AG20443 (cell line): ENCODE measurements around the gene LRCOL1.
A peak's percentile ranks its signal among the peaks of the same experiment; 100 is the strongest.
"Not testable (repeated sequence)": the region's sequence is repeated elsewhere in the genome, so short reads cannot be mapped to it uniquely, and the experiment has no call there.

Experiments
- DNase-seq: peaks from one replicate; pipeline ENCODE4 v3.0.0; 2012; ENCODE audit warnings: low spot score, mixed read lengths

The LRCOL1 gene

DNA sequence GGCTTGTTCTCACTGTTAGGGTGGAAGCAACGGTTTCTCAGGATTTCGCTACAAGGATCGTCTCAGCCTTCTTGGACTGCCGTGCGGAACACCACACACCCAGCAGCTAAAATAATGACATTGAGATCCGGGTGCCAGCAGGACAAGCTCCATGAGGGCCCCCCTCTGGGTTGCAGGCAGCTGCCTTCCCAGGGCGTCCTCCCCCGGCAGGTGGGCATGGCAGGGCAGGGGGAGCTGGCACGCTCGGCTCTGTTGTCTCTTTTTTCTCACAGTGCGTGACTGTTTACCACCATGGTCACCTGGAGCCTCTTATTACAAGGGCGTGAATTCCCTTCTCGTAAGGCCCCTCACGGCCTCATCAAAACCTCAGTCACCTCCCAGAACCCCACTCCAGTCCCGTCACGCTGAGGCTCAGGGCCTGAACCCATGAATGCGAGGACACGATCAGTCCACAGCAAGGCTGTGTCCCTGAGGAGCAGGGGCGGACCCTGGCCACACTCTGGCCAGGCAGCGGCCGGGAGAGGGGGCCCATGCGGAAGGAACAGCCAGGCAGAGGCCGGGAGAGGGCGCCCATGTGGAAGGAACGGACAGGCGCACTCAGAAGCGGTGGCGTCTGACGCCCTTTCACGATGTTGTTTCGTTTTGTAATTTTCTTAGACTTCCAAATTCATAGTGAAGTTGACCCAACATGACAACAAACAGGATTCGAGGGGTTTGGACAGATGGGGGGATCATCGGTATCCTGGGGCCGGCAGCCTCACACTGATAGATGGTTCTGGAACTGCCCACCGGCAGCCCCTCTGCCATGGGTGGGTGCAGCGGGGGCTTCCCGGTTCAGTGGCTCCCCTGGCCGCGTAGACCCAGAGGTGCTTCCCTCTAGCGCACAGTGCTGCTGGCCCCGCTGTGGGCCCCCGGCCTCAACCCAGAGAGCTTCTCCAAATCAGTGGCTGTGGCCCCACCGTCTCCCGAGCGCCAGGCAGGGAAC is 10.0 kb downstream of the LRCOL1 start:
- DNase-seq = peak; percentile 87

GRCh38 chr12:132599502-132599901 is 10.9 kb downstream of the LRCOL1 start:
- DNase-seq = not testable (repeated sequence)

GRCh38 chr12:132597333-132598316 is 12.8 kb downstream of the LRCOL1 start:
- DNase-seq = no peak

DNA sequence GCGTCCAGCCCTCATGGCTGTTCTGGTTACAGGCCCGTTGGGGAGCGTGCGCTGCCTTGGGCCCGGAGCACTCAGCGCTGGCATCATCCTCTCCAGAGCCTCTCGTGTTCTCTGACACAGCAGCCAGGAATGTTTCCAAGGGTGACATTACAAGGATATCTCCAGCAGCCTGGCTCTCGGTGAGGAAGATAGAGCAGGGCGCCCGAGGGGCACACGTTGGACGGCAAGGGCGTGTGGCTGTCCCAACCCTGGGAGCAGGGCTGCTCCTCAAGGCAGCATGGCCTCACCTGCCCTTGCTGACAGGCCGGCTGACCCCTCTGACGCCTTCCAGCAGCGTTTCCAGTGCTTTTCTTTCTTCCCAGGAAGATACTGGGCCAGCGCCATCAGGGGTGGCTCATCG is 14.4 kb downstream of the LRCOL1 start:
- DNase-seq = no peak

- no peak for DNase-seq
Observed at GRCh38 chr12:132595183-132595582, 15.2 kb downstream of the LRCOL1 start.

DNA sequence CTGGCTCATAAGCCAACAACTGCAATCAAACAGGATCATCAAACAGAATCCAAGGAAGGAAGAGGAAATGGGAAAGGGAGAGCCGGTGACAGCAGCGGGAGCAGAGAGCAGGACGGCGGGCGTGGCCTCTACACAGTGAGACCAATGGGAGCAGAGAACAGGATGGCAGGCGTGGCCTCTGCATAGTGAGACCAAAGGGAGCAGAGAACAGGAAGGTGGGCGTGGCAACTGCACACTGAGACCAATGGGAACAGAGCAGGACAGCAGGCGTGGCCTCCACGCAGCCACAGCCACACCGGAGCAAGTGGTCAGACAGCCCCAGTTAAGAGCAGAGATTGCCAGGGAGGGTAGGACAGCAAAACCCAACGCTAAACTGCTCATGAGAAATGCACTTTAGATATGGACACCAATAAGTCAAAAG is 16.4 kb downstream of the LRCOL1 start:
- DNase-seq = peak; percentile 89

DNA sequence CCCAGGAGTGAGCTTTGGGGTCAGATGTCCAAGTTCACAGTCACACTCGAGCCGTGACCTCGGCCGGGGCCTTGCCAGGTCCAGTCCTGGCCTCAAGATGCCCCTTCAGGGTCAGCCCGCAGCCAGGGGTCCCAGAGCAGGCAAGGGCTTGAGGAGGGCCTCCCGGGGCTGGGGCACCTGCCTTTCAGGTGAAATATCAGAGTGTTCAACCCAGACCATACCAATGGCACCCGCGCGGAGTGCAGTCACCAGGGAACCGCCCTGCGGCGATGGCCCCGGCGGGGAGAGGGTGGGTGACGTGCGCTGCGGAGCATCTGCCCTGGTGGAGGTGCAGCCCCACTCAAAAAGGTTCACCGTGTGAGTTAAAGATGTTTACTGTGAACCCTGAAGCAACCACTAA is 16.9 kb downstream of the LRCOL1 start:
- no peak for DNase-seq

GRCh38 chr12:132593071-132593470 is 17.3 kb downstream of the LRCOL1 start:
- DNase-seq = no peak

DNA sequence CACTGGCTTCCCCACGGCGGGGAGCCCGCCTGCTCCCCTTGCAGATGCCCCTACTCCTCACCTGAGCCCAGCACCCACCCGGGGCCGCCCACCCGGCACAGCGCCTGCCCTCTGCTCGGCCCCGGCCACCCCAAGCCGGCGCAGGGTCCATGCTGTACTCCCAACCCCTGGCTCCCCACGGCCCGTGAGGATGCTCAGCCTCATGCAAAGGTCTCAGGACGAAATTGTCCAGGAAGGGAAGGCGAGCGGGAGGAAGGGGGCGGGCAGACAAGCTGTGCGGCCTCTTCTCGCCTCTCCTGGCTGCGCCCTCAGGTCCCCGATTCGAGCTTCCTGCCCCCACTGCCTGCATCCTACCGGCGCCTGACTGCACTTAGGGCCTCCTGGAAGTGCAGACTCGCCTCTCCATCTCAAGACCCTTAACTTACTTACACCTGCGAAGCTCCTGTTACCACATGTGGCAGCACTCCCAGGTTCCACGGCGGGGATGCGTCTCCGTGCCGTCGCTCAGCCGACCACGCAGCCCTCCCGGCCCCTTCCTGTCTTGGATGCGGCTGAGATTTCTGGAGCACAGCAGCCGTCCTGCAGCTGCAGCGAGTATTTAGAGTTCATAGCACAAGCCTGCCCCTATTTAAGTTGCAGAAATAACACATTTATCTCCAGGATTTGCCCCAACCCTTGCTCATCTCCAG is 18.0 kb downstream of the LRCOL1 start:
- DNase-seq = no peak

- no peak for DNase-seq
Observed at GRCh38 chr12:132591107-132591935, 19.1 kb downstream of the LRCOL1 start.

GRCh38 chr12:132588821-132589669 is 21.3 kb downstream of the LRCOL1 start:
- no peak for DNase-seq

DNA sequence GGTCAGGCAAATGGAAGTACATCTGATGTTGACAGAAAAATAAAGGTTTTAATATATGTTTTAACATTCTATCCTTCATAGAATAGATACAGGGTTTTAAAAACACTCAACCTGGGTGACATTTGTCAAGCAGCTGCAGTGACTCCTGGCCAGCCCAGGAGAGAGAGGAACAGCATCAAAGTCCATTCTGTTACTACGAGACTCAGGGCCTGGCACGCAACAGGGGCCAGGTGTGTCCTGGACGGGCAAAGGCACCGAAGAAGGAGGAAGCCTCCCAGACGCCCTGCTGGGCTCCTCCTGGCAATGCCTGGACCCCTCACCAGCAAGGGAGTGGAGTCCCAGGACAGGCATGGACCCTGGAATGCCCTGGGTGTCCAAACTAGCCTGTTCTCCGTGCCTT is 22.1 kb downstream of the LRCOL1 start:
- DNase-seq = no peak

DNA sequence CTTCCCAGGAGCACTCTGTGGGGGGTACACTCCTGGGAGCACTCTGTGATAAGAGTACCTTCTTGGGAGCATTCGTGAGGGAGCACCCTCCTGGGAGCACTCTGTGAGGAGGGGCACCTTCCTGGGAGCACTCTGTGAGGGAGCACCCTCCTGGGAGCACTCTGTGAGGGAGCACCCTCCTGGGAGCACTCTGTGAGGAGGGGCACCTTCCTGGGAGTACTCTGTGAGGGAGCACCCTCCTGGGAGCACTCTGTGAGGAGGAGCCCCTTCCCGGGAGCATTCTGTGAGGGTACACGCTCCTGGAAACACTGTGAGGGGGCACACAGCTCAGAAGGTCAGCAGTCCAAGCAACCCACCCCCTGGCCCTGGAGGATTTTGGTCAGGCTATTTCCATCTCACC is 22.6 kb downstream of the LRCOL1 start:
- no peak for DNase-seq

DNA sequence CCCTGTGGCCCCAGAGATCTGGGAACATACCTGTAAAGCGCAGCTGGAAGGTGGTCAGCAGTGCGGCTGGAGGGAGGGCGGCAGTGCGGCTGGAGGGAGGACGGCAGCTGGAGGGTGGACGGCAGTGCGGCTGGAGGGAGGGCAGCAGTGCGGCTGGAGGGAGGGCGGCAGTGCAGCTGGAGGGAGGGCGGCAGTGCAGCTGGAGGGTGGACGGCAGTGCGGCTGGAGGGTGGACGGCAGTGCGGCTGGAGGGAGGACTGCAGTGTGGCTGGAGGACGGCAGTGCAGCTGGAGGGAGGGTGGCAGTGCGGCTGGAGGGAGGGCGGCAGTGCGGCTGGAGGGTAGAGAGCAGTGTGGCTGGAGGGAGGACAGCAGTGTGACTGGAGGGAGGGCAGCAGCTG is 23.5 kb downstream of the LRCOL1 start:
- no peak for DNase-seq

DNA sequence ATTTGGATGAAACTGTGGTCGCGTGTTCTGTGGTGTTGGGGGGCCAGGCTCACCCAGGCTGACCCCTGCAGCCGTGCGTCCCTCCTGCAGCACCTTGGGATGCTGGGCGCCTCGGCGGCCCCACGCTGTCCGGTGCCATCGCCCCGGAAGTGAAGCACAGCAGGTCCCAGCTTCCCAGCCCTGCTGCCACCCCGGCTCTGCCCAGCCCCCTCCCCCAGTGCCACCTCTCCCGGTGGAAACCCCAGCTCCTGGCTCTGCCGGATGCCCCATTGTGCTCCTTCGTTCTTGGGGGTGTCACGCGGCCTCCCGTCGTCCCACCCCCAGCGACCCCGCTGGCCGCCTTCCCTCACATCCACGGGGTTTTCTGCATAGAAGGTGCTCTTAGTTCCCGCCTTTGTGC is 25.2 kb downstream of the LRCOL1 start:
- no peak for DNase-seq

DNA sequence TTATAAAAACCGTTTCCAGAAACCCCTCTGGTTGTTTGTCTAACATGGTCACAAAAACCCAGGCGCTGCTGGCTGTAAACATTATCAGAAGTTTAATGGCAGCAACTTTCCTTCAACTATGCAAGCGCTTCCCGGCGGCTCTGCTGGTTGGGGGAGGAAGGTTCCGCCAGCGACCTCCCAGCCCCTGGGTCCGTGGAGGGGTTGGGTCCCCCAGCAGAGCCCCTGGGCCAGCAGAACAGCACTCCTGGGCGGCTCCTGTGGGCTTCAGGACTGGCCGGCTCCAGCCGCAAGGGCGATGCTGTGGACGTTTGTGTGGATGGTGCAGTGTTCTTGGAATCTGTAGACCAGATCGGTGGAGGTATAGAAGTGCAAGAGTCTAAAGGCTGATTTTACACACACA is 26.0 kb downstream of the LRCOL1 start:
- DNase-seq = no peak

- no peak for DNase-seq
Observed at GRCh38 chr12:132583736-132584135, 26.6 kb downstream of the LRCOL1 start.

DNA sequence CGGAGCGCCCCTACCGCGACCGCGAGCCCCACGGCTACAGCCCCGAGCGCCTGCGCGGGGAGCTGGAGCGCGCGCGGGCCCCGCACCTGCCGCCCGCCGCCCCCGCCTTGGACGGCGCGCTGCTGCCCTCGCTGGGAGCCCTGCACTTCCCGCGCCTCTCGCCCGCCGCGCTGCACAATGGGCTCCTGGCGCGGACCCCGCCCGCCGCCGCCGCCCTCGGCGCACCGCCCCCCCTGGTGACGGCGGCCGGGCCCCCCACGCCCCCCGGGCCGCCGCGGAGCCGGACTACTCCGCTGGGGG is 27.0 kb downstream of the LRCOL1 start:
- no peak for DNase-seq

GRCh38 chr12:132582582-132583410 is 27.6 kb downstream of the LRCOL1 start:
- DNase-seq = no peak

DNA sequence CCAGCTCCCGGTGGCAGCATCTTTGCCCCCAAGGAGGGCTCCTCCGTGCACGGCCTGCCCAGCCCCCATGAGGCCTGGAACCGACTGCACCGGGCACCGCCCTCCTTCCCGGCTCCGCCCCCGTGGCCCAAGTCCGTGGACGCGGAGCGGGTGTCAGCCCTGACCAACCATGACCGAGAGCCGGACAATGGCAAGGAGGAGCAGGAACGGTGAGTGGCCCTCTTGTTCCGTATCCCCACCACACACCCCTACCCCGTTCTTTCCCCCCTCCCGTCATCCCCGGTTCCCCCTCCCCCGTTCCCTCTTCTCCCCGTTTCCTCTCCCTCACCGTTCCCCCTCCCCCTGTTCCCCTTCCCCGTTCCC is 28.3 kb downstream of the LRCOL1 start:
- DNase-seq = no peak
